CD14-positive monocyte (primary cell): Measurements from ENCODE around the gene MIGA1. TPM values are rescaled to one million over a fixed set of nuclear protein-coding genes. Genes with fewer than 3 reads are reported as not detected.
A peak's percentile ranks its signal among the peaks of the same experiment; 100 is the strongest.

ENCODE experiments used
- DNase-seq, 3 donors: peaks; one replicate each; pipeline ENCODE4 v3.0.0-alpha.2; 2011 to 2022
- H2AFZ ChIP-seq: 2 replicates; pipeline ENCODE4 v1.6.0; 2012; ENCODE audit warnings: mild to moderate bottlenecking, low read depth, low read length, inconsistent platforms; ENCODE audit not compliant: insufficient read depth, poor library complexity, severe bottlenecking
- H3K27ac ChIP-seq, 2 donors: 1 replicate in 1 of 2; 2 replicates in 1 of 2; pipeline ENCODE4 v1.5.1; 2012 to 2013; ENCODE audit warnings: low read length in 2 of 2, control low read depth in 1 of 2, inconsistent platforms in 1 of 2, low read depth in 1 of 2, mild to moderate bottlenecking in 1 of 2
- H3K27me3 ChIP-seq, 2 donors: one replicate each; pipeline versions ENCODE4 v1.6.0 to v1.6.1; 2011 to 2013; ENCODE audit warnings: low read length in 2 of 2; ENCODE audit not compliant: control insufficient read depth in 2 of 2, insufficient read depth in 2 of 2
- H3K36me3 ChIP-seq, 2 donors: replicated peaks in 1 of 2; 1 replicate in 1 of 2; 2 replicates in 1 of 2; pipeline versions ENCODE4 v1.5.1 to v1.6.1; 2012 to 2013; ENCODE audit warnings: low read length in 2 of 2, control low read depth in 1 of 2, inconsistent platforms in 1 of 2, mild to moderate bottlenecking in 1 of 2; ENCODE audit not compliant: insufficient read depth in 2 of 2, control insufficient read depth in 1 of 2
- H3K4me1 ChIP-seq, 2 donors: 1 replicate in 1 of 2; 2 replicates in 1 of 2; pipeline versions ENCODE4 v1.5.1 to v1.6.1; 2012 to 2013; ENCODE audit warnings: low read length in 2 of 2, control low read depth in 1 of 2, inconsistent platforms in 1 of 2, mild to moderate bottlenecking in 1 of 2, moderate library complexity in 1 of 2; ENCODE audit not compliant: insufficient read depth in 2 of 2, control insufficient read depth in 1 of 2
- H3K4me2 ChIP-seq: replicated peaks from 2 replicates; pipeline ENCODE3; 2012; ENCODE audit warnings: low read length, moderate library complexity, mild to moderate bottlenecking; ENCODE audit not compliant: poor library complexity, severe bottlenecking; ENCODE audit errors: extremely low read depth
- H3K4me3 ChIP-seq, 3 experiments: fragments of 200-600 bp in 1 of 3; sonication (generic) in 1 of 3; replicated peaks in 1 of 3; 1 replicate in 2 of 3; 2 replicates in 1 of 3; pipeline ENCODE4 v1.5.1; 2011 to 2013; ENCODE audit warnings: low read length in 3 of 3, mild to moderate bottlenecking in 3 of 3, control low read depth in 2 of 3, low read depth in 2 of 3, inconsistent platforms in 1 of 3, moderate library complexity in 1 of 3
- H3K79me2 ChIP-seq: 2 replicates; pipeline ENCODE4 v1.6.0; 2012; ENCODE audit warnings: mild to moderate bottlenecking, control low read depth, inconsistent platforms, low read length, moderate library complexity; ENCODE audit not compliant: insufficient read depth
- H3K9ac ChIP-seq: 2 replicates; pipeline ENCODE4 v1.6.0; 2017; ENCODE audit warnings: low read length, mild to moderate bottlenecking; ENCODE audit not compliant: insufficient read depth, poor library complexity, severe bottlenecking
- H3K9me3 ChIP-seq, 2 donors: replicated peaks in 1 of 2; 1 replicate in 1 of 2; 2 replicates in 1 of 2; pipeline versions ENCODE4 v1.5.1 to v1.6.1; 2012 to 2013; ENCODE audit warnings: low read length in 2 of 2, control low read depth in 1 of 2; ENCODE audit not compliant: control insufficient read depth in 1 of 2, insufficient read depth in 1 of 2
- H4K20me1 ChIP-seq: 2 replicates; pipeline ENCODE4 v1.6.0; 2012; ENCODE audit warnings: mild to moderate bottlenecking, low read length, control low read depth, moderate library complexity; ENCODE audit not compliant: insufficient read depth
- H3K27ac Mint-ChIP-seq, 7 donors: one replicate each; pipeline ENCODE4 v1.8.0; 2020; ENCODE audit warnings: mild to moderate bottlenecking in 7 of 7, mixed read lengths in 7 of 7, moderate library complexity in 6 of 7, inconsistent platforms in 2 of 7
- H3K27me3 Mint-ChIP-seq, 3 donors: one replicate each; pipeline ENCODE4 v1.8.0; 2021 to 2022; ENCODE audit warnings: low read depth in 3 of 3, mild to moderate bottlenecking in 3 of 3, mixed read lengths in 3 of 3, moderate library complexity in 3 of 3, inconsistent platforms in 1 of 3
- H3K36me3 Mint-ChIP-seq, 2 donors: one replicate each; pipeline ENCODE4 v1.8.0; 2020; ENCODE audit warnings: mixed read lengths in 2 of 2, inconsistent platforms in 1 of 2, mild to moderate bottlenecking in 1 of 2
- H3K4me1 Mint-ChIP-seq: one replicate; pipeline ENCODE4 v1.8.0; 2020; ENCODE audit warnings: mild to moderate bottlenecking, mixed read lengths
- H3K4me3 Mint-ChIP-seq, 2 donors: one replicate each; pipeline ENCODE4 v1.8.0; 2020; ENCODE audit warnings: mild to moderate bottlenecking in 2 of 2, mixed read lengths in 2 of 2, moderate library complexity in 1 of 2
- H3K9me3 Mint-ChIP-seq, 7 donors: one replicate each; pipeline ENCODE4 v1.8.0; 2020 to 2022; ENCODE audit warnings: mixed read lengths in 7 of 7, mild to moderate bottlenecking in 6 of 7, moderate library complexity in 6 of 7, inconsistent platforms in 2 of 7
- WGBS: methylation state at CpG from one replicate; pipeline ENCODE4 v1.1.5; 2013; ENCODE audit warnings: missing lambda C conversion rate; ENCODE audit not compliant: insufficient coverage; 5-methylcytosine and 5-hydroxymethylcytosine counted together
- intact Hi-C, 2 donors: fragments of 100-400 bp; cut with micrococcal nuclease; formaldehyde crosslinking; loops; one replicate each; pipeline versions ENCODE4 v1.15.0 to v1.15.1; 2023
- polyA plus RNA-seq, 3 donors: library from polyadenylated mRNA; depleted of rRNA in 1 of 3; unstranded in 2 of 3; stranded (reverse) in 1 of 3; fragments of 300-500 nt in 2 of 3; fragments of >200 nt in 1 of 3; fragmentation: Illumina TruSeq in 2 of 3; gene quantifications; 1 replicate in 2 of 3; 2 replicates in 1 of 3; pipeline ENCODE4 v1.2.3, GENCODE V29; 2012 to 2021
- TF ChIP-seq, protein P1 (sequence below): fragments of 200-600 bp; IDR thresholded peaks from one replicate; pipeline ENCODE4 v1.8.0; 2022; ENCODE audit warnings: antibody characterized with exemption, mild to moderate bottlenecking

Gene MIGA1
- polyA plus RNA-seq, 3 donors: 5.0 to 7.2 (median 6.5) TPM

DNA sequence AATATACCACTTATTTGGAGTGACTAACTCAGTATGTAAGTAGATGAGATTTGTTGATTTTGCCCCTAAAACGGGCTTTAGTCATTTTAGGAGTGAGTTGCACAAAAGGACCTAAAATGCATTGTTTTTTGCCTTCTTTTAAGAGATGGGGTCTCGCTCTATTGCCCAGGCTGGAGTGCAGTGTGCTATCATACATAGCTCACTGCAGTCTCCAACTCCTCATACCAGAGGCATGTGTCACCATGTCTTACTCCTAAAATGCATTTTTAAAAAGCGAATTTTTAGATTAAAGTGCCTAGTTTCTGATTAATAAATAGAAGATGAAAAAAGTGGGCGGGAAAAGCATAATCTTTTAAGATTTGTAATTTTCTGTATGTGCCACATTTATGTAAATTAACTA, 97.4 kb downstream of the MIGA1 start:
- H3K4me1 Mint-ChIP-seq: no peaks in the 10 kb centered on the region
- Histone ChIP-seq H3K9ac (no peak overlapping the region), H3K79me2 (no peaks in the 10 kb centered on the region), H3K36me3 (peaks cover 9 to 20% of the 10 kb centered on the region in 2 donors), H3K4me2 (no peak overlapping the region), H2AFZ (no peak overlapping the region), H3K4me1 (no peaks in the 10 kb centered on the region), H3K27ac (no peak overlapping the region), H4K20me1 (no peaks in the 10 kb centered on the region), H3K27me3 (no peaks in the 10 kb centered on the region), H3K4me3 (no peak overlapping the region), H3K9me3 (no peaks in the 10 kb centered on the region)
- peak overlapping the region in 1 of 7 donors; percentile 11 for H3K27ac Mint-ChIP-seq
- no peak for DNase-seq
- H3K4me3 Mint-ChIP-seq: no peak overlapping the region
- WGBS: 100% methylated on average over 1 of the region's 4 CpGs
- no peaks in the 10 kb centered on the region for H3K9me3 Mint-ChIP-seq
- peaks cover 0 to 2% (median 0%) of the 10 kb centered on the region in 3 donors for H3K27me3 Mint-ChIP-seq
- peaks cover 15 to 17% of the 10 kb centered on the region in 2 donors for H3K36me3 Mint-ChIP-seq
- intact Hi-C loops: no loop called here
- TF ChIP-seq, protein P1, sequence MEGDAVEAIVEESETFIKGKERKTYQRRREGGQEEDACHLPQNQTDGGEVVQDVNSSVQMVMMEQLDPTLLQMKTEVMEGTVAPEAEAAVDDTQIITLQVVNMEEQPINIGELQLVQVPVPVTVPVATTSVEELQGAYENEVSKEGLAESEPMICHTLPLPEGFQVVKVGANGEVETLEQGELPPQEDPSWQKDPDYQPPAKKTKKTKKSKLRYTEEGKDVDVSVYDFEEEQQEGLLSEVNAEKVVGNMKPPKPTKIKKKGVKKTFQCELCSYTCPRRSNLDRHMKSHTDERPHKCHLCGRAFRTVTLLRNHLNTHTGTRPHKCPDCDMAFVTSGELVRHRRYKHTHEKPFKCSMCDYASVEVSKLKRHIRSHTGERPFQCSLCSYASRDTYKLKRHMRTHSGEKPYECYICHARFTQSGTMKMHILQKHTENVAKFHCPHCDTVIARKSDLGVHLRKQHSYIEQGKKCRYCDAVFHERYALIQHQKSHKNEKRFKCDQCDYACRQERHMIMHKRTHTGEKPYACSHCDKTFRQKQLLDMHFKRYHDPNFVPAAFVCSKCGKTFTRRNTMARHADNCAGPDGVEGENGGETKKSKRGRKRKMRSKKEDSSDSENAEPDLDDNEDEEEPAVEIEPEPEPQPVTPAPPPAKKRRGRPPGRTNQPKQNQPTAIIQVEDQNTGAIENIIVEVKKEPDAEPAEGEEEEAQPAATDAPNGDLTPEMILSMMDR: no peak

DNA sequence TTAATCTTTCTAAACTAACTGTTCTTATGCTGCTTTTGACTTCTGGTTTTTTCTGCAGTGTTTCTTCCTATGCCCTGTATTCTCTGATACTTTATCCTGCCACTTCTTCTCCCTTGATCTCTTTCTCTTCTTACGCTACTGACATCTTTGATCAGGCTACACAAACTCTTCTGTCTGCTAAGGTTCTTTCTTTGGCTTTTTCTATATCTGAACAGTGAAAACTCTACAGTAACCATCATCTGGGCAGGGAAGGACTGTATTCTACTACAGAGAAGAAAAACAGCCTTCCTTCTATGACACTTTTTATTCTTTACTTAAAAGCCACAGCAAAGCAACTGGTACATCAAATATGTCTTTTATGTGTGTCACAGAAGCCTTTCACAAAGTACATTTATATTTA, 101.6 kb downstream of the MIGA1 start:
- H3K9me3 ChIP-seq: no peaks in the 10 kb centered on the region
- H4K20me1 ChIP-seq: no peaks in the 10 kb centered on the region
- H3K79me2 ChIP-seq: no peaks in the 10 kb centered on the region
- H3K9ac ChIP-seq: no peak overlapping the region
- Mint-ChIP-seq H3K27ac (no peak overlapping the region), H3K9me3 (no peaks in the 10 kb centered on the region), H3K36me3 (peaks cover 4 to 5% of the 10 kb centered on the region in 2 donors), H3K4me3 (no peak overlapping the region), H3K27me3 (peaks cover 0 to 2% (median 0%) of the 10 kb centered on the region in 3 donors), H3K4me1 (no peaks in the 10 kb centered on the region)
- H2AFZ ChIP-seq: no peak overlapping the region
- H3K4me1 ChIP-seq: no peaks in the 10 kb centered on the region
- intact Hi-C loops: no loop called here
- no peak overlapping the region for H3K4me2 ChIP-seq
- no peaks in the 10 kb centered on the region for H3K27me3 ChIP-seq
- no peak overlapping the region for H3K4me3 ChIP-seq
- H3K36me3 ChIP-seq: peaks cover 3 to 7% of the 10 kb centered on the region in 2 donors
- H3K27ac ChIP-seq: no peak overlapping the region
- WGBS: no CpG with 5 or more reads among the region's 1 CpG
- TF ChIP-seq, protein P1: no peak
- no peak for DNase-seq
